HFFc6 (cell line): ENCODE results near the gene OSBPL10. TPM values are rescaled to one million over a fixed set of nuclear protein-coding genes. Genes with fewer than 3 reads are reported as not detected.

ENCODE experiments used
- DNase-seq: peaks from one replicate; pipeline ENCODE4 v3.0.0-alpha.2; 2018
- H3K27ac Mint-ChIP-seq: 2 replicates; pipeline ENCODE4 v1.8.0; 2020; ENCODE audit warnings: mild to moderate bottlenecking, mixed read lengths
- H3K27me3 Mint-ChIP-seq: 2 replicates; pipeline ENCODE4 v1.8.0; 2021; ENCODE audit warnings: mild to moderate bottlenecking, moderate library complexity, mixed read lengths; ENCODE audit not compliant: insufficient read depth
- H3K36me3 Mint-ChIP-seq: 2 replicates; pipeline ENCODE4 v1.8.0; 2021; ENCODE audit warnings: low read depth, mixed read lengths
- H3K4me1 Mint-ChIP-seq: 2 replicates; pipeline ENCODE4 v1.8.0; 2020; ENCODE audit warnings: low read depth, mixed read lengths
- H3K4me3 Mint-ChIP-seq: 2 replicates; pipeline ENCODE4 v1.8.0; 2020; ENCODE audit warnings: mild to moderate bottlenecking, moderate library complexity, mixed read lengths
- H3K9me3 Mint-ChIP-seq: 2 replicates; pipeline ENCODE4 v1.8.0; 2020; ENCODE audit warnings: mild to moderate bottlenecking, mixed read lengths
- CTCF ChIP-seq: fragments of 200-600 bp; sonication (generic); IDR thresholded peaks from 2 replicates; pipeline ENCODE4 v1.5.0; 2021; ENCODE audit warnings: antibody characterized with exemption, mild to moderate bottlenecking
- total RNA-seq, 6 experiments: library from RNA; stranded (reverse); fragmentation: NEBNext Ultra II Directional; extraction: Animal tissue kit (Norgen Biotek cat#: 25700); gene quantifications; 2 replicates in 1 of 6; 3 replicates in 5 of 6; pipeline ENCODE4 v1.2.3, GENCODE V29; 2021

Gene OSBPL10
- total RNA-seq, 6 experiments from 2014 or later, result 7.3 to 8.9 (median 8.6) TPM

- H3K9me3 Mint-ChIP-seq, result no peaks in the 10 kb centered on the region
- TF ChIP-seq CTCF, result no peak
- H3K4me1 Mint-ChIP-seq, result no peaks in the 10 kb centered on the region; the same call in 1 of the 2 replicates
- no peak overlapping the region for H3K27ac Mint-ChIP-seq
- no peaks in the 10 kb centered on the region for H3K36me3 Mint-ChIP-seq
- H3K27me3 Mint-ChIP-seq, result peaks cover 15% of the 10 kb centered on the region; the same call in 1 of the 2 replicates
- no peak for DNase-seq
- H3K4me3 Mint-ChIP-seq, result no peak overlapping the region
Measured at GRCh38 chr3:32004113-32004765, 23.2 kb upstream of the OSBPL10 start.

DNA sequence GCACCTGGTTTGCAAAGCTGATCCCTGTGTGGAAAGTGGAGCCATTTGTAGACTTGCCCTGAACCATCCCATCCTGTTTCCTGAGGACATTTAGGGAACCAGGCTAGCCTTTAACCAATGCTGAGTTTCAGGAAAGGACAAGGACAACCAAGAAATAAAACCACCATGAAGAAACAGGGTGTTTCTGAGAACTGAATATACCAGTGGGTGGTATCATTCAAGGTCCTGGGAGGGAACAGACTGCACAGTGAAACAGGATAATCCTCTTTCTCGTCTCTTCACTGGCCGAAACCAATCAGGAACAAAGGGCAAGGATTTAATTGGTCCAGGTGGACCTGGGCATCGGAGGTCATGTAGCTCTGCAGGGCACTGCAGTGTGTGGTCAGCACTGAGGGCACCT is 22.3 kb upstream of the OSBPL10 start:
- Mint-ChIP-seq H3K4me1 (no peaks in the 10 kb centered on the region; the same call in 1 of the 2 replicates), H3K27me3 (peaks cover 15% of the 10 kb centered on the region; the same call in 1 of the 2 replicates), H3K36me3 (no peaks in the 10 kb centered on the region), H3K27ac (no peak overlapping the region), H3K9me3 (no peaks in the 10 kb centered on the region; the same call in 1 of the 2 replicates), H3K4me3 (no peak overlapping the region)
- no peak for DNase-seq
- TF ChIP-seq CTCF, result no peak

DNA sequence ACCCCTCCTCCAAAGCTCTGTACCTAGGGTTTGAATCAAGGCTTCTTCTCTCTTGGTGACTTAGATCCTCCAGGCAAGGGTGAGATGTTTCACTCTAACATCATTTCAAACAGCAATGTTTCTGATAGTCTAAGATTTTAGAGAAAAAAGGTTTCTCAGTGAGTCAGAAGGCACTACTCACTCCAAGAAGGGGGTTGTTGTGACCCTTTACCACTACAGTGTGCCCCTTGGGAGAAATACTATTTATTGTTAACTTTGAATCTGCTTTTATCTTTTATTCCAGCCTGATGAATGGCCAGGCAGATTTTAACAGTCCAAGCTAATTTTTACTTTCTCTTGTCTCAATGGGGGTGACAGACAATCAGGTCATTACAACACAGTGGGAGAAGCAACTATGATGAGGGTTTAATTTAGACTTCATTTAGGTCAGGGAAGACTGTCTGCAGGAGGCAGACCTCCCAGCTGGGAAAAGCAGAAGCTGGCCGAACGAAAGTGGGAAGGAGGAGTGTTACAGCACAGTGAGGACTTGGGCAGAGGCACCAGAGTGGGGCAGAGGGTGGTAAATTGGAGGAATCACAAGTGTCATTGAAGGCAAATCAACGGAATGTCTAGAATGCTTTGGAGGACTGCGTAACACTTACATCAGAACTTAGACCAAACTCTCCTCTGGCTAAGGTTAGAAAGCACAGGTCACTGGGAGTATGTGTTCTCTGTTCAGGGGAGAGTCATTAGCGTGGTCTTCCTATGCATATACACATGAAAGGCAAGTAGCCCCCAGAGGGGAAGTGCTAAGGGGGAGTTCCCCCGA is 21.7 kb upstream of the OSBPL10 start:
- no peak overlapping the region for H3K4me3 Mint-ChIP-seq
- no peaks in the 10 kb centered on the region for H3K36me3 Mint-ChIP-seq
- DNase-seq, result no peak
- H3K4me1 Mint-ChIP-seq, result no peaks in the 10 kb centered on the region; the same call in 1 of the 2 replicates
- TF ChIP-seq CTCF, result no peak
- no peaks in the 10 kb centered on the region; the same call in 1 of the 2 replicates for H3K9me3 Mint-ChIP-seq
- H3K27ac Mint-ChIP-seq, result no peak overlapping the region
- peaks cover 15% of the 10 kb centered on the region; the same call in 1 of the 2 replicates for H3K27me3 Mint-ChIP-seq

DNA sequence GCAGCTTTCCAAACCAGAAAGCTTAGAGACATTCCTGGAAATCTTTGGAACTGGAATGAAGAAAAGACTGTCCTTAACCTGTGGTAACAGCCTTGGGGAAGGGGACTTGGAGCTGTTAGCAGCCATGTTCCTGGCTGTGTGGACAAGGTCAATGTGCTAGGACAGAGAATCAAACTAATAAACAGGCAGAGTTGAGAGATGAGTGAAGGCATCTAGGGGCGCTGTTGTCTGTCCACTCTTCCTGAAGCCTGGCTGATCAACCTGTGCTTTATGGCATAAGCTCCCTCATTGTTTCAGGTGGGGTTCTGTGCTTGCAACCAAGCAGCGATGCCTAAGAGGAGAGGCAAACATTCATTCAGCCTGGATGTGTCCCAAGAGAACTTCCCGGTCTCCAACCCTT is 19.8 kb upstream of the OSBPL10 start:
- TF ChIP-seq CTCF, result no peak

DNA sequence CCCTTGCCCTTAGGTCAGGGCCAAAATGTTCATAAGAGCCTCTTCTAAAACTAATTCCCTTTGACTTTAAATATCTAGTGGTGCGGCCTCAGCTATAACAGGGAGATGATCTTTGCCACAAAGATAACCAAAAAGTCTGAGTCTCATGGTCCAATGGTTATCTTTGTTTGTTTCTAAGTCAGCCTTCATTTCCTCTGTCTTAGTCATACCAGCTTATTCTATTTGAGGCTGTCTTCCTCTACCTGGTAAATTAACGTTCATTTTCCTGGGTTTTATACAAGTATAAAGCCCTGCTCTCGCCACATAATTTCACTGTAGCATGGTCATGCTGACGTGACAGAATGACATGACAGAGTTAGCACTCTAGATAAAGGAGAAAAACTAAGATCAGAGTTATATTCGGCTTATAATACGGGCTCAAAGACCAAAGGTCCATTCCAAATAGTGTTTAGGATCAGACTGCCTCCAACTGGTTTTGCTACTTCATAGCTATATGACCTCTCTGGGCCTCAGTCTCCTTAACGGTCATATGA is 18.9 kb upstream of the OSBPL10 start:
- no peak for DNase-seq
- no peaks in the 10 kb centered on the region for H3K36me3 Mint-ChIP-seq
- no peak overlapping the region for H3K27ac Mint-ChIP-seq
- peaks cover 14% of the 10 kb centered on the region; the same call in 1 of the 2 replicates for H3K27me3 Mint-ChIP-seq
- no peak for TF ChIP-seq CTCF
- H3K9me3 Mint-ChIP-seq, result peaks cover 8% of the 10 kb centered on the region
- H3K4me3 Mint-ChIP-seq, result no peak overlapping the region
- no peaks in the 10 kb centered on the region; the same call in 1 of the 2 replicates for H3K4me1 Mint-ChIP-seq

More for the DNA sequence above, 19.8 kb upstream of the OSBPL10 start:
- Mint-ChIP-seq H3K27me3 (peaks cover 14% of the 10 kb centered on the region; the same call in 1 of the 2 replicates), H3K9me3 (peaks cover 1% of the 10 kb centered on the region; the same call in 1 of the 2 replicates), H3K4me1 (no peaks in the 10 kb centered on the region; the same call in 1 of the 2 replicates), H3K4me3 (no peak overlapping the region), H3K36me3 (no peaks in the 10 kb centered on the region), H3K27ac (no peak overlapping the region)
- no peak for DNase-seq
